Bronchial epithelial cell (primary cell): Measurements from ENCODE around the gene SPTBN5. TPM values are rescaled to one million over a fixed set of nuclear protein-coding genes. Genes with fewer than 3 reads are reported as not detected.

Experiments
- DNase-seq: peaks from one replicate; pipeline ENCODE4 v3.0.0-alpha.2; 2010; ENCODE audit warnings: low read depth
- FAIRE-seq: peaks from 2 replicates; lab custom pipeline; 2011; peaks lifted over from hg19 to GRCh38; lab: Jason Lieb, UNC
- H3K27me3 ChIP-seq: 2 replicates; pipeline ENCODE4 v1.5.1; 2011; ENCODE audit warnings: low read length; ENCODE audit not compliant: control insufficient read depth, insufficient read depth
- H3K36me3 ChIP-seq: 2 replicates; pipeline ENCODE4 v1.5.1; 2011; ENCODE audit warnings: low read length; ENCODE audit not compliant: control insufficient read depth, insufficient read depth
- H3K4me3 ChIP-seq: 2 replicates; pipeline ENCODE4 v1.5.1; 2011; ENCODE audit warnings: mild to moderate bottlenecking, low read depth, low read length, control low read depth
- CTCF ChIP-seq: IDR thresholded peaks from 2 replicates; pipeline ENCODE4 v1.5.1; 2011; ENCODE audit warnings: mild to moderate bottlenecking, moderate library complexity, low read length, control low read depth, inconsistent platforms; ENCODE audit not compliant: insufficient read depth, severe bottlenecking
- total RNA-seq: library from RNA; depleted of rRNA; stranded (reverse); fragments of >200 nt; gene quantifications from 2 replicates; pipeline ENCODE4 v1.2.1, GENCODE V29; 2014

Gene SPTBN5
- total RNA-seq, 1 donor from 2014 or later: 0.53 TPM

GRCh38 chr15:41906608-41907007 lies 12.8 kb upstream of the SPTBN5 start:
- DNase-seq (no peak), FAIRE-seq (no peak)
- peaks cover 17% of the 10 kb centered on the region for H3K36me3 ChIP-seq
- H3K27me3 ChIP-seq: no peaks in the 10 kb centered on the region
- TF ChIP-seq CTCF: no peak
- no peak overlapping the region for H3K4me3 ChIP-seq

GRCh38 chr15:41905036-41905793 lies 11.4 kb upstream of the SPTBN5 start:
- Histone ChIP-seq H3K4me3 (no peak overlapping the region), H3K36me3 (peaks cover 26% of the 10 kb centered on the region), H3K27me3 (no peaks in the 10 kb centered on the region)
- no peak for TF ChIP-seq CTCF
- no peak for FAIRE-seq
- no peak for DNase-seq

- Histone ChIP-seq H3K36me3 (peaks cover 27% of the 10 kb centered on the region), H3K27me3 (no peaks in the 10 kb centered on the region), H3K4me3 (no peak overlapping the region)
- peak; percentile 43 for FAIRE-seq
- TF ChIP-seq CTCF: peak; percentile 84
- peak; percentile 57 for DNase-seq
Observed at GRCh38 chr15:41904541-41905005, 10.7 kb upstream of the SPTBN5 start.

- Histone ChIP-seq H3K27me3 (no peaks in the 10 kb centered on the region), H3K4me3 (no peak overlapping the region), H3K36me3 (peaks cover 23% of the 10 kb centered on the region)
- DNase-seq (no peak), FAIRE-seq (no peak)
- TF ChIP-seq CTCF: no peak
Observed at GRCh38 chr15:41903782-41904181, 9.9 kb upstream of the SPTBN5 start.

- peaks cover 18% of the 10 kb centered on the region for H3K36me3 ChIP-seq
- no peak for TF ChIP-seq CTCF
- DNase-seq (no peak), FAIRE-seq (no peak)
- H3K27me3 ChIP-seq: no peaks in the 10 kb centered on the region
- H3K4me3 ChIP-seq: no peak overlapping the region
Observed at GRCh38 chr15:41901431-41901830, 7.6 kb upstream of the SPTBN5 start.
